ENCODE data around the gene KCNV2.

KCNV2 gene

GRCh38 chr9:2686911-2687310 is 30.4 kb upstream of the KCNV2 start:
- no peak overlapping the region for H3K27ac ChIP-seq
- H3K79me2 ChIP-seq (ENCODE audit: insufficient read depth, low read depth): no peaks in the 10 kb centered on the region
- H3K36me3 ChIP-seq (ENCODE audit: insufficient read depth): no peaks in the 10 kb centered on the region
- TF ChIP-seq CTCF (conservative IDR thresholded peaks at IDR 0.05; ENCODE audit: low read depth, low read length): no peak
- H2AFZ ChIP-seq (ENCODE audit: low read depth): no peak overlapping the region
- no peaks in the 10 kb centered on the region for H3K27me3 ChIP-seq (ENCODE audit: insufficient read depth, low read depth)
- H3K4me3 ChIP-seq (IDR thresholded peaks at IDR 0.05; ENCODE audit: insufficient read depth, low read depth, low read length): no peak overlapping the region
- H4K20me1 ChIP-seq (ENCODE audit: insufficient read depth): no peaks in the 10 kb centered on the region
- H3K4me2 ChIP-seq: no peak overlapping the region
- H3K4me1 ChIP-seq (ENCODE audit: low read depth, poor library complexity, severe bottlenecking): no peaks in the 10 kb centered on the region
- H3K9ac ChIP-seq: no peak overlapping the region

- no peak overlapping the region for H3K4me2 ChIP-seq
- no peaks in the 10 kb centered on the region for H3K27me3 ChIP-seq (ENCODE audit: insufficient read depth, low read depth)
- H3K4me3 ChIP-seq (IDR thresholded peaks at IDR 0.05; ENCODE audit: insufficient read depth, low read depth, low read length): no peak overlapping the region
Observed at GRCh38 chr9:2688636-2689035, 28.7 kb upstream of the KCNV2 start.

GRCh38 chr9:2691212-2691611 is 26.1 kb upstream of the KCNV2 start:
- Histone ChIP-seq H3K4me1 (ENCODE audit: low read depth, poor library complexity, severe bottlenecking) (no peaks in the 10 kb centered on the region), H4K20me1 (ENCODE audit: insufficient read depth) (no peaks in the 10 kb centered on the region), H3K27me3 (ENCODE audit: insufficient read depth, low read depth) (no peaks in the 10 kb centered on the region), H3K4me3 (IDR thresholded peaks at IDR 0.05; ENCODE audit: insufficient read depth, low read depth, low read length) (no peak overlapping the region), H3K27ac (no peak overlapping the region), H2AFZ (ENCODE audit: low read depth) (no peak overlapping the region), H3K79me2 (ENCODE audit: insufficient read depth, low read depth) (no peaks in the 10 kb centered on the region), H3K4me2 (no peak overlapping the region), H3K36me3 (ENCODE audit: insufficient read depth) (no peaks in the 10 kb centered on the region), H3K9ac (no peak overlapping the region)
- TF ChIP-seq CTCF (conservative IDR thresholded peaks at IDR 0.05; ENCODE audit: low read depth, low read length): no peak

More at GRCh38 chr9:2688636-2689035, 28.7 kb upstream of the KCNV2 start:
- no peak overlapping the region for H3K27ac ChIP-seq
- no peaks in the 10 kb centered on the region for H3K4me1 ChIP-seq (ENCODE audit: low read depth, poor library complexity, severe bottlenecking)
- no peak overlapping the region for H2AFZ ChIP-seq (ENCODE audit: low read depth)
- no peak for TF ChIP-seq CTCF (conservative IDR thresholded peaks at IDR 0.05; ENCODE audit: low read depth, low read length)
- H4K20me1 ChIP-seq (ENCODE audit: insufficient read depth): no peaks in the 10 kb centered on the region
- no peak overlapping the region for H3K9ac ChIP-seq
- no peaks in the 10 kb centered on the region for H3K79me2 ChIP-seq (ENCODE audit: insufficient read depth, low read depth)
- H3K36me3 ChIP-seq (ENCODE audit: insufficient read depth): no peaks in the 10 kb centered on the region

GRCh38 chr9:2691626-2692025 is 25.7 kb upstream of the KCNV2 start:
- Histone ChIP-seq H3K27me3 (ENCODE audit: insufficient read depth, low read depth) (no peaks in the 10 kb centered on the region), H3K27ac (no peak overlapping the region), H2AFZ (ENCODE audit: low read depth) (no peak overlapping the region), H4K20me1 (ENCODE audit: insufficient read depth) (no peaks in the 10 kb centered on the region), H3K79me2 (ENCODE audit: insufficient read depth, low read depth) (no peaks in the 10 kb centered on the region), H3K9ac (no peak overlapping the region), H3K4me1 (ENCODE audit: low read depth, poor library complexity, severe bottlenecking) (no peaks in the 10 kb centered on the region), H3K4me3 (IDR thresholded peaks at IDR 0.05; ENCODE audit: insufficient read depth, low read depth, low read length) (no peak overlapping the region), H3K4me2 (no peak overlapping the region), H3K36me3 (ENCODE audit: insufficient read depth) (no peaks in the 10 kb centered on the region)
- no peak for TF ChIP-seq CTCF (conservative IDR thresholded peaks at IDR 0.05; ENCODE audit: low read depth, low read length)
